ENCODE measurements around the gene CTSZ. TPM values are rescaled to one million over a fixed set of nuclear protein-coding genes. Genes with fewer than 3 reads are reported as not detected.

The CTSZ gene
- total RNA-seq, 1 experiment from 2014 or later, result 37.6 TPM

GRCh38 chr20:58998656-58999055, 8.4 kb downstream of the CTSZ start:
- Histone ChIP-seq H4K5ac (ENCODE audit: insufficient read length, low read depth, low read length) (no peak overlapping the region), H2AK5ac (ENCODE audit: insufficient read length, low read length) (no peak overlapping the region), H2BK120ac (ENCODE audit: low read depth, low read length, poor library complexity, severe bottlenecking) (no peak overlapping the region), H3K56ac (ENCODE audit: insufficient read length, low read depth, low read length) (no peak overlapping the region), H2BK15ac (ENCODE audit: low read depth, low read length) (no peak overlapping the region), H3K4me2 (ENCODE audit: insufficient read depth, insufficient read length, low read length) (no peak overlapping the region), H2BK12ac (ENCODE audit: insufficient read length, low read depth, low read length) (no peak overlapping the region), H3K9me3 (ENCODE audit: control insufficient read depth, low read depth, low read length) (no peaks in the 10 kb centered on the region), H4K20me1 (ENCODE audit: control insufficient read depth, insufficient read depth, insufficient read length) (no peaks in the 10 kb centered on the region), H3K27ac (ENCODE audit: insufficient read length, low read depth, low read length) (no peak overlapping the region), H2BK20ac (ENCODE audit: low read depth, low read length, poor library complexity, severe bottlenecking) (no peak overlapping the region), H3K18ac (ENCODE audit: insufficient read length, low read depth, low read length) (no peak overlapping the region), H3T11ph (ENCODE audit: low read length) (no peak overlapping the region), H3K14ac (ENCODE audit: insufficient read depth, low read length) (no peak overlapping the region), H4K8ac (replicated peaks; ENCODE audit: insufficient read length, low read depth, low read length) (no peak overlapping the region), H3K9ac (ENCODE audit: extremely low read depth, insufficient read length, low read length) (no peak overlapping the region), H2AFZ (ENCODE audit: low read length) (no peak overlapping the region), H3K23me2 (ENCODE audit: insufficient read length, low read depth, low read length, poor library complexity, severe bottlenecking) (no peaks in the 10 kb centered on the region), H3K23ac (ENCODE audit: insufficient read length, low read depth, low read length) (no peak overlapping the region), H3K79me1 (ENCODE audit: insufficient read depth, low read depth, low read length, poor library complexity, severe bottlenecking) (no peaks in the 10 kb centered on the region), H3K27me3 (ENCODE audit: insufficient read depth, low read length) (no peaks in the 10 kb centered on the region), H3K4me1 (ENCODE audit: insufficient read depth, low read length) (no peaks in the 10 kb centered on the region), H4K91ac (ENCODE audit: insufficient read length, low read depth, low read length) (no peak overlapping the region), H3K79me2 (ENCODE audit: insufficient read depth, low read length) (no peaks in the 10 kb centered on the region), H3K4ac (ENCODE audit: low read depth, low read length) (no peak overlapping the region), H2BK5ac (ENCODE audit: insufficient read length, low read length) (no peak overlapping the region)
- no peak for DNase-seq
- no peak for TF ChIP-seq CTCF (conservative IDR thresholded peaks at IDR 0.05)
- Mint-ChIP-seq H3K36me3 (ENCODE audit: insufficient read depth in 1 of 3, low read depth in 3 of 3) (peaks cover 8 to 55% (median 52%) of the 10 kb centered on the region in 3 experiments; a peak in 5 of 7 replicates), H3K4me1 (no peaks in the 10 kb centered on the region), H3K4me3 (no peak overlapping the region), H3K27ac (no peak overlapping the region), H3K9me3 (no peaks in the 10 kb centered on the region), H3K27me3 (ENCODE audit: low read depth) (no peaks in the 10 kb centered on the region; the same call in 1 of the 2 replicates)
- WGBS (ENCODE audit: extremely low coverage, insufficient read length, low lambda C conversion rate), result no CpG with 5 or more reads among the region's 11 CpGs

Measured in H9 (cell line).